ENCODE results near the gene LTBP3. TPM values are rescaled to one million over a fixed set of nuclear protein-coding genes. Genes with fewer than 3 reads are reported as not detected.

Gene LTBP3
- total and polyA plus RNA-seq, 2 experiments from 2014 or later, result 53.7 to 85.3 TPM

DNA sequence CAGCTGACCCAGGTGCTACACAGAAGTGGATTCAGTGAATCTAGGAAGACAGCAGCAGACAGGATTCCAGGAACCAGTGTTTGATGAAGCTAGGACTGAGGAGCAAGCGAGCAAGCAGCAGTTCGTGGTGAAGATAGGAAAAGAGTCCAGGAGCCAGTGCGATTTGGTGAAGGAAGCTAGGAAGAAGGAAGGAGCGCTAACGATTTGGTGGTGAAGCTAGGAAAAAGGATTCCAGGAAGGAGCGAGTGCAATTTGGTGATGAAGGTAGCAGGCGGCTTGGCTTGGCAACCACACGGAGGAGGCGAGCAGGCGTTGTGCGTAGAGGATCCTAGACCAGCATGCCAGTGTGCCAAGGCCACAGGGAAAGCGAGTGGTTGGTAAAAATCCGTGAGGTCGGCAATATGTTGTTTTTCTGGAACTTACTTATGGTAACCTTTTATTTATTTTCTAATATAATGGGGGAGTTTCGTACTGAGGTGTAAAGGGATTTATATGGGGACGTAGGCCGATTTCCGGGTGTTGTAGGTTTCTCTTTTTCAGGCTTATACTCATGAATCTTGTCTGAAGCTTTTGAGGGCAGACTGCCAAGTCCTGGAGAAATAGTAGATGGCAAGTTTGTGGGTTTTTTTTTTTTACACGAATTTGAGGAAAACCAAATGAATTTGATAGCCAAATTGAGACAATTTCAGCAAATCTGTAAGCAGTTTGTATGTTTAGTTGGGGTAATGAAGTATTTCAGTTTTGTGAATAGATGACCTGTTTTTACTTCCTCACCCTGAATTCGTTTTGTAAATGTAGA, 57.6 kb downstream of the LTBP3 start:
- peaks cover 30% of the 10 kb centered on the region for H3K36me3 ChIP-seq (replicated peaks; ENCODE audit: insufficient read depth, low read depth)
- H3K79me2 ChIP-seq, result peaks cover 91% of the 10 kb centered on the region
- H4K20me1 ChIP-seq (ENCODE audit: insufficient read depth, poor library complexity, severe bottlenecking), result peaks cover 66% of the 10 kb centered on the region
- no peak for TF ChIP-seq EZH2 (IDR thresholded peaks at IDR 0.05; ENCODE audit: borderline replicate concordance)
- peak; percentile 26 for TF ChIP-seq EZH2phosphoT487 (IDR thresholded peaks at IDR 0.05; ENCODE audit: low read depth, severe bottlenecking, unreplicated experiment)
- TF ChIP-seq, protein P1, sequence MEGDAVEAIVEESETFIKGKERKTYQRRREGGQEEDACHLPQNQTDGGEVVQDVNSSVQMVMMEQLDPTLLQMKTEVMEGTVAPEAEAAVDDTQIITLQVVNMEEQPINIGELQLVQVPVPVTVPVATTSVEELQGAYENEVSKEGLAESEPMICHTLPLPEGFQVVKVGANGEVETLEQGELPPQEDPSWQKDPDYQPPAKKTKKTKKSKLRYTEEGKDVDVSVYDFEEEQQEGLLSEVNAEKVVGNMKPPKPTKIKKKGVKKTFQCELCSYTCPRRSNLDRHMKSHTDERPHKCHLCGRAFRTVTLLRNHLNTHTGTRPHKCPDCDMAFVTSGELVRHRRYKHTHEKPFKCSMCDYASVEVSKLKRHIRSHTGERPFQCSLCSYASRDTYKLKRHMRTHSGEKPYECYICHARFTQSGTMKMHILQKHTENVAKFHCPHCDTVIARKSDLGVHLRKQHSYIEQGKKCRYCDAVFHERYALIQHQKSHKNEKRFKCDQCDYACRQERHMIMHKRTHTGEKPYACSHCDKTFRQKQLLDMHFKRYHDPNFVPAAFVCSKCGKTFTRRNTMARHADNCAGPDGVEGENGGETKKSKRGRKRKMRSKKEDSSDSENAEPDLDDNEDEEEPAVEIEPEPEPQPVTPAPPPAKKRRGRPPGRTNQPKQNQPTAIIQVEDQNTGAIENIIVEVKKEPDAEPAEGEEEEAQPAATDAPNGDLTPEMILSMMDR (IDR thresholded peaks at IDR 0.05; ENCODE audit: poor library complexity), result peak; percentile 2
- WGBS (ENCODE audit: low lambda C conversion rate, missing lambda C conversion rate), result under 1% methylated on average over 20 of the region's 20 CpGs
- no peaks in the 10 kb centered on the region for H3K9me3 ChIP-seq (ENCODE audit: low read depth)
- H3K27ac ChIP-seq, result peak overlapping the region; percentile 99
- H3K9me2 ChIP-seq (replicated peaks; ENCODE audit: insufficient read depth), result no peaks in the 10 kb centered on the region
- peak overlapping the region; percentile 74 for H3K4me3 ChIP-seq
- H3K4me1 ChIP-seq (ENCODE audit: insufficient read depth), result peaks cover 15% of the 10 kb centered on the region
- no peaks in the 10 kb centered on the region for H3K27me3 ChIP-seq
- peak; percentile 49 for DNase-seq (ENCODE audit: low spot score)
- H3K4me2 ChIP-seq, result peak overlapping the region; percentile 87
- no peak overlapping the region for H2AFZ ChIP-seq

DNA sequence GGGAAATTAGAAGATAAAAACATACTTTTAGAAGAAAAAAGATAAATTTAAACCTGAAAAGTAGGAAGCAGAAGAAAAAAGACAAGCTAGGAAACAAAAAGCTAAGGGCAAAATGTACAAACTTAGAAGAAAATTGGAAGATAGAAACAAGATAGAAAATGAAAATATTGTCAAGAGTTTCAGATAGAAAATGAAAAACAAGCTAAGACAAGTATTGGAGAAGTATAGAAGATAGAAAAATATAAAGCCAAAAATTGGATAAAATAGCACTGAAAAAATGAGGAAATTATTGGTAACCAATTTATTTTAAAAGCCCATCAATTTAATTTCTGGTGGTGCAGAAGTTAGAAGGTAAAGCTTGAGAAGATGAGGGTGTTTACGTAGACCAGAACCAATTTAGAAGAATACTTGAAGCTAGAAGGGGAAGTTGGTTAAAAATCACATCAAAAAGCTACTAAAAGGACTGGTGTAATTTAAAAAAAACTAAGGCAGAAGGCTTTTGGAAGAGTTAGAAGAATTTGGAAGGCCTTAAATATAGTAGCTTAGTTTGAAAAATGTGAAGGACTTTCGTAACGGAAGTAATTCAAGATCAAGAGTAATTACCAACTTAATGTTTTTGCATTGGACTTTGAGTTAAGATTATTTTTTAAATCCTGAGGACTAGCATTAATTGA, 58.3 kb downstream of the LTBP3 start:
- WGBS (ENCODE audit: low lambda C conversion rate, missing lambda C conversion rate), result 2% methylated on average over 3 of the region's 3 CpGs
- H3K9me2 ChIP-seq (replicated peaks; ENCODE audit: insufficient read depth), result no peaks in the 10 kb centered on the region
- H3K79me2 ChIP-seq, result peaks cover 91% of the 10 kb centered on the region
- H3K27ac ChIP-seq, result peak overlapping the region; percentile 99
- H3K4me2 ChIP-seq, result peak overlapping the region; percentile 87
- H3K27me3 ChIP-seq, result no peaks in the 10 kb centered on the region
- peaks cover 21% of the 10 kb centered on the region for H3K4me1 ChIP-seq (ENCODE audit: insufficient read depth)
- peaks cover 58% of the 10 kb centered on the region for H4K20me1 ChIP-seq (ENCODE audit: insufficient read depth, poor library complexity, severe bottlenecking)
- no peak for DNase-seq (ENCODE audit: low spot score)
- peak; percentile 82 for TF ChIP-seq EZH2phosphoT487 (IDR thresholded peaks at IDR 0.05; ENCODE audit: low read depth, severe bottlenecking, unreplicated experiment)
- TF ChIP-seq, protein P1 (IDR thresholded peaks at IDR 0.05; ENCODE audit: poor library complexity), result no peak
- peaks cover 27% of the 10 kb centered on the region for H3K36me3 ChIP-seq (replicated peaks; ENCODE audit: insufficient read depth, low read depth)
- no peaks in the 10 kb centered on the region for H3K9me3 ChIP-seq (ENCODE audit: low read depth)
- peak overlapping the region; percentile 74 for H3K4me3 ChIP-seq
- H2AFZ ChIP-seq, result no peak overlapping the region

DNA sequence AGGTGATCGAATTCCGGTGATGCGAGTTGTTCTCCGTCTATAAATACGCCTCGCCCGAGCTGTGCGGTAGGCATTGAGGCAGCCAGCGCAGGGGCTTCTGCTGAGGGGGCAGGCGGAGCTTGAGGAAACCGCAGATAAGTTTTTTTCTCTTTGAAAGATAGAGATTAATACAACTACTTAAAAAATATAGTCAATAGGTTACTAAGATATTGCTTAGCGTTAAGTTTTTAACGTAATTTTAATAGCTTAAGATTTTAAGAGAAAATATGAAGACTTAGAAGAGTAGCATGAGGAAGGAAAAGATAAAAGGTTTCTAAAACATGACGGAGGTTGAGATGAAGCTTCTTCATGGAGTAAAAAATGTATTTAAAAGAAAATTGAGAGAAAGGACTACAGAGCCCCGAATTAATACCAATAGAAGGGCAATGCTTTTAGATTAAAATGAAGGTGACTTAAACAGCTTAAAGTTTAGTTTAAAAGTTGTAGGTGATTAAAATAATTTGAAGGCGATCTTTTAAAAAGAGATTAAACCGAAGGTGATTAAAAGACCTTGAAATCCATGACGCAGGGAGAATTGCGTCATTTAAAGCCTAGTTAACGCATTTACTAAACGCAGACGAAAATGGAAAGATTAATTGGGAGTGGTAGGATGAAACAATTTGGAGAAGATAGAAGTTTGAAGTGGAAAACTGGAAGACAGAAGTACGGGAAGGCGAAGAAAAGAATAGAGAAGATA, 59.0 kb downstream of the LTBP3 start, which contains the start of gene MALAT1:
TSS of gene MALAT1 (plus strand) at position 69 of the 736 bp plus-strand sequence.
- Histone ChIP-seq H3K27me3 (no peaks in the 10 kb centered on the region), H3K4me2 (peak within 1 kb of the TSS; percentile 92), H3K9me2 (replicated peaks; ENCODE audit: insufficient read depth) (no peaks in the 10 kb centered on the region), H3K36me3 (replicated peaks; ENCODE audit: insufficient read depth, low read depth) (peaks cover 21% of the 10 kb centered on the region), H3K79me2 (peaks cover 91% of the 10 kb centered on the region), H2AFZ (no peak within 1 kb of the TSS), H4K20me1 (ENCODE audit: insufficient read depth, poor library complexity, severe bottlenecking) (peaks cover 51% of the 10 kb centered on the region), H3K9me3 (ENCODE audit: low read depth) (no peaks in the 10 kb centered on the region), H3K4me3 (peak within 1 kb of the TSS; percentile 74), H3K4me1 (ENCODE audit: insufficient read depth) (peaks cover 28% of the 10 kb centered on the region), H3K27ac (peak within 1 kb of the TSS; percentile 99)
- DNase-seq (ENCODE audit: low spot score), result peak; percentile 95
- peak; percentile 90 for TF ChIP-seq EZH2phosphoT487 (IDR thresholded peaks at IDR 0.05; ENCODE audit: low read depth, severe bottlenecking, unreplicated experiment)
- TF ChIP-seq, protein P1 (IDR thresholded peaks at IDR 0.05; ENCODE audit: poor library complexity), result no peak
- WGBS (ENCODE audit: low lambda C conversion rate, missing lambda C conversion rate), result 1% methylated on average over 24 of the region's 24 CpGs
